Adipose tissue (tissue), 3 donors: ENCODE measurements around the gene H2BK1. TPM values are rescaled to one million over a fixed set of nuclear protein-coding genes. Genes with fewer than 3 reads are reported as not detected.

Source experiments
- H3K27ac ChIP-seq: one replicate; pipeline ENCODE4 v1.5.1; 2013; ENCODE audit warnings: low read depth, low read length
- WGBS, 3 donors: extraction: QIAGEN DNeasy Blood & Tissue Kit; methylation state at CpG; one replicate each; pipeline ENCODE4 v1.1.7; 2013; 5-methylcytosine and 5-hydroxymethylcytosine counted together
- polyA plus RNA-seq, 3 donors: library from polyadenylated mRNA; stranded (reverse); fragments of 200-250 nt; gene quantifications; one replicate each; pipeline ENCODE4 v1.2.3, GENCODE V29; 2013
- donor health status: healthy with polysubstance abuse.
- donor health status: Bipolar disorder and iron deficiency.
- donor health status: healthy.

The H2BK1 gene
- polyA plus RNA-seq, 3 donors, result not detected

GRCh38 chr7:151192002-151192539 lies 18.2 kb downstream of the H2BK1 start:
- H3K27ac ChIP-seq, result no peak overlapping the region
- 93 to 96% (median 95%) methylated on average over 23 of the region's 23 CpGs for WGBS, 3 donors

GRCh38 chr7:151191544-151191943 lies 18.7 kb downstream of the H2BK1 start:
- no peak overlapping the region for H3K27ac ChIP-seq
- WGBS, 3 donors, result 78 to 83% (median 81%) methylated on average over 12 of the region's 12 CpGs

DNA sequence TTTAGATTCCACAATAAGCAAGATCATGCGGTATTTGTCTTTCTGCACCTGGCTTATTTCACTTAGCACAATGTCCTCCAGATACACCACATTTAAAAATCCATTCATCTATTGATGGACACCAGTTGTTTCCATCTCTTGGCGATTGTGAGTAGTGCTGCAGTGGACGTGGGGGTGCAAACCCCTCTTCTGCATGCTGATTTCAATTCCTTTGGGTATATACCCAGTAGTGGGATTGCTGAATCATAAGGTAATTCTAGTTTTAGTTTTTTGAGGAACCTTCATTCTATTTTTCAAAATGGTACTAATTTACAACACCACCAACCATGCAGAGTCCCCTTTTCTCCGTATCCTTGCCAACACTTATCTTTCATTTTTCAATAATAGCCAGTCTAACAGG lies 21.2 kb downstream of the H2BK1 start:
- 50 to 86% (median 81%) methylated on average over 4 of the region's 4 CpGs for WGBS, 3 donors
- no peak overlapping the region for H3K27ac ChIP-seq

DNA sequence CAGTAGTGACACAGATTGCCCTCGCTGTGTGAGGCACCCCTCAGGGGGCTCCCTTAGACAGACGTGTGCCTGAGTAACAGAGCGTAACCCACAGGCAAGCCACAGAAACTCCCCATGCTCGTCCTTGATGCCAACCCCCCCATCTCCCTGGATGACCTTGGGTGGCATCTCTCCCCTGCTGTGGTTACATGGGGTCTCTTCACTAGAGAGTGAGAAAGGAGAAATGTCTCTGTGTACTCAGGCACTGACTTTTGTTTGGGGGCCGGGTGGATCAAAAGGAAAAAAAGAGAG lies 22.1 kb downstream of the H2BK1 start:
- H3K27ac ChIP-seq, result no peak overlapping the region
- 56 to 69% (median 61%) methylated on average over 5 of the region's 5 CpGs for WGBS, 3 donors

DNA sequence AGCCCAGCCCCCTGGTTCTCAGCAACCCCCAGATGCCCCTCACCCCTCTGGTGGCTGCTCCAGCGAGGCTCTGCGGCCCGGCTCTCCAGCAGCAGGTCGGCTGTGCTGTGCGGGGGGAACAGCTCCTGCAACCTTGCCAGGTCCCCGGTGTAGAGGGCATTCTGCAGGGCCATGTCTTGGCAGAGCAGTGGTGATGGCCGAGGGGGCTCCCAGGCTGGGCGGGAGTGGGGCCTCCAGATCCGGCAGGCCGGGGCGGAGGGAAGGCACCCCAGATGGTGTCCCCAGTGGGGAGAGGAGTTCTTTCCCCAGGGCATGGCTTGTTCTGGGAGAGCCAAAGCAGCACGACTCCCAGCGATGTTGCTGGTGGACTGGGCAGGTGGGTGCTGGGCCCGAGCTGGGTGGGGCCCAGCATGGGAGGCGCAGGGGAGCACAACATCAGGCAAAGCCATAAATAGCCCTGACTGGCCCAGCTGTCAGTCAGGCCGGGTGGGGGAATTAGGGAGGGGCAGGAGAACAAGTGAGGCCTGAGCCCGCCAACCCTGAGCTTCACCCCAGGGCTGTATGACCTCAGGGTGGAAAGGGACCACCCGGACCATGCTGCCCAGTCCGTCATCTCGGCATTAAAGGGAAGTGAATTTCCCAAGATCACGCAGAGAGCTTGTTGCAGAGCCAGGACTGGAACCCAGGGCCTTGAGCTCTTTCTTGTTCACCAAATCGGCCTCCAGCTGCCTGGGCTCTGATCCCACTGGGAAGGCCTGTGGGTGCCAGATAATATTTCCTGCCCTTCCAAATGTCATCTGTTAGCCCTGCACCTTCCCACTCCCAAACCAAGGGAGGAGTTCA lies 22.7 kb downstream of the H2BK1 start:
- no peak overlapping the region for H3K27ac ChIP-seq
- WGBS, 3 donors, result 85 to 89% (median 86%) methylated on average over 22 of the region's 22 CpGs

DNA sequence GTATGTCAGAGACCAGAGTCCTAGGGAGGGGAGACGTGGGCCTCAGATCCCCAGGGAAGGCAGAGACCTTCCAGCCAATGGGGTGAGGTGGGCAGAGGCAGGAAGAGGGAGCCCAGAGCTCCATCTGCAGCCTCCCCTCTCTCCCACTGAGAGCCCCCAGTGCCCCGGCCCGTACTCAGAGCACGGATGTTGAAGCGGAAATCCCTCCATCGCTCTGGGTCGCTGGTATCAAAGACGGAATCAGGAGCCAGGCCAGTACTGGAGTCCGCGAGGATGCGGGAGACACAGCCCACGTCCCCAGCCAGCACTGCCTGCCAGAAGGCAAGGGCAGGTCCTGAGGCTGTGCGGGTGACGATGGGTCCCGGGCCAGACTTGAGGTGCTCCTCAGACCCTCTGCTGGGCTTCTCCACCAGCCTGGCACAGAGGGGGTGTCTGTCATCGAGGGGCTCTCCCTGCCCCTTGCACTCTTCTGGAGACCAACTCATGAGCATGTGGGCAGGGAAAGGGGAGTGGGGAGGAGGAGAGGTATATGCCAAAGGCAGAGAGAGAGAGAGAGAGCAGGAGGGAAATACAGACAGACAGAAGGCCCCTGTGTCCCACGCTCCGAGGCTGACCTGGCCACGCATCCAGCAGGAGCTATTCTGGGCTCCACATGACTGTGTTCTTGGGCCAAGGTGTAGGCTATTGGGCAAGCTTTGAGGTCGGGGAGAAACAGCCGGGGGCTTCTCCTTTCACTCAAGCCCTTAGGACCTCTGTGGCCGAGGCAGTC lies 23.5 kb downstream of the H2BK1 start, which contains the start of gene ASB10:
Gene ASB10, minus strand, starts transcription at position 611 of the 769 bp plus-strand sequence. Its CDS starts 120 bp downstream, at position 491.
- H3K27ac ChIP-seq, result no peak within 1 kb of the TSS
- 68 to 74% (median 71%) methylated on average over 22 of the region's 22 CpGs for WGBS, 3 donors

- WGBS, 3 donors, result 69 to 81% (median 80%) methylated on average over 16 of the region's 16 CpGs
- H3K27ac ChIP-seq, result no peak overlapping the region
These were observed 24.3 kb downstream of the H2BK1 start for GRCh38 chr7:151185762-151186639.

- no peak overlapping the region for H3K27ac ChIP-seq
- 79 to 90% (median 87%) methylated on average over 22 of the region's 22 CpGs for WGBS, 3 donors
These were observed 29.3 kb downstream of the H2BK1 start for GRCh38 chr7:151181011-151181431.

- 67 to 74% (median 72%) methylated on average over 4 of the region's 4 CpGs for WGBS, 3 donors
- no peak overlapping the region for H3K27ac ChIP-seq
These were observed 30.3 kb downstream of the H2BK1 start for GRCh38 chr7:151179946-151180345.

GRCh38 chr7:151179287-151179860 lies 30.9 kb downstream of the H2BK1 start:
- WGBS, 3 donors, result 78 to 82% (median 78%) methylated on average over 8 of the region's 8 CpGs

DNA sequence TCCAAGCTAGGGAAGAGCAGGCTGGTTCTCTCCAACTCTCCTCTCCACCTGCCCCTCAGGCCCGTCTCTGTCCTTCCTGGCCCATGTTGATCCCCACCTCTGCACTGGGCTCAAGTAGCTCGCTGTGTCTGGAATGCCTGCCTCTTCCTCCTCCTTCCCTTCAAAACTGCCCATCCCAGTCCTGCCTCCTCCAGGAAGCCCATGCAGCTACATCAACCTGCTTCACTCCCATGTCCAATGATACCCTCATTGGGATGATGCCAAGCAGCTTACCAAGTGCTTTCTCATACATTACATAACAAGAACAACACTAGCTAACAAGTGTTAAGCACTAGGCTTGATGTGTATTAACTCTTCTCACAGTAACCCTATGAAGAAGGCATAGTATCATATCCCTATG lies 31.5 kb downstream of the H2BK1 start:
- 68 to 72% (median 71%) methylated on average over 2 of the region's 2 CpGs for WGBS, 3 donors

More at GRCh38 chr7:151179287-151179860, 30.9 kb downstream of the H2BK1 start:
- H3K27ac ChIP-seq, result no peak overlapping the region

DNA sequence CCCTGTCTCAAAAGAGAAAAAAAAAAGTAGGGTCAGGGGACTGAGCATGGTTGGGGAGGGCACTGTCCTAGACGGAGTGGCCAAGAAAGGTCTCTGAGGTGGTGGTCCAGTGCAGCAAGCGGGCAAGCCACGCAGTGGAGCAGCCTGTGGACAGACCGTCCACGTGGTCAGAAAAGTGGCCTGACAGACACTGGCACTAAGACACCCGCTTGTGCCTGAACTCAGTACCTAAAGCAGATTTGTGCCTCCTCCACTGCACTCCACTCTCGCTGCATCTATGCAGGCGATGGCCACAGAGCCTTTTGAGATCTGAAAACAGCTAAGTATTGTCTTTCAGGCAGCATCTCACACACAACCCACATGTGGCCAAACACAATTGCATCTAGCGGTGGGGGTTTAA lies 32.1 kb downstream of the H2BK1 start:
- H3K27ac ChIP-seq, result no peak overlapping the region
- WGBS, 3 donors, result 90 to 92% (median 90%) methylated on average over 9 of the region's 9 CpGs

More for the DNA sequence above, 31.5 kb downstream of the H2BK1 start:
- H3K27ac ChIP-seq, result no peak overlapping the region

DNA sequence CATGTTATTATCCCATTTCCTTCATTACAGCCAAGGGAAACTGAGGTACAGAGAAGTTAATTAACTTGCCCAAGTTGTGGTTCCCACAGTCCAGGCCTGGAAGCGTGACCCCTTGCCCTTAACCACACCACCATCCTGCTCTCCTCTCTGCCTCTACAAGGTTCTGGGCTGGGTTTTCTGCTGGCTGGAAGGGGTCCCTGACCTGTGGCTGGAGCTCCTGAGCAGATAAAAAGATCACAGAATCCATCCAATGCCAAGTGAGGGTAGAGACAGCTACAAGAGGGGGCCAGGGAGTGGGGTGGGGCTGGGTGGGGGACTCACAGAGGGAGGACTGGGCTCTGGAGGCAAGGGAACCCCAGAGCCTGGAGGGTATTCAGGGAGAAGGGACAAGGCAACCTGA lies 33.0 kb downstream of the H2BK1 start:
- H3K27ac ChIP-seq, result no peak overlapping the region
- 76 to 97% (median 96%) methylated on average over 1 of the region's 1 CpG for WGBS, 3 donors

DNA sequence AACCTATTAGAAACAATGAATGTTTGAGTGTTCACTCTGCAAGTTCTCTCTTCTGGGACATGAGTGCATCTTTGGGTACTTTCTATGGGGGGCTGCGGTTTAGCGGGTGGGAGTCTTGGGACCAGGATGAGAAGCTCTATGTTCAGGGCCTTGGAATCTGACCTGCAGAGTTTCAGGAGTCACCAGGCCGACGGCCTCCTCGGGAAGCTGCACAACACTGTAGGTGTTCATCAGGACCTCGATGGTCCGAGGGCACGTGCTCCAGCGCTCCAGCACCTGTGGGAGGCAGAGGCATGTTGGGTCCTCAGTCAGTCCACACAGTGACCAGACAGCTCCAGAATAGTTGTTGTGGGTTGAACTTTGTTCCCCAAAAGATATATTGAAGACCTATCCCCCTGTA lies 33.9 kb downstream of the H2BK1 start:
- WGBS, 3 donors, result 84 to 92% (median 90%) methylated on average over 9 of the region's 9 CpGs
- H3K27ac ChIP-seq, result no peak overlapping the region

GRCh38 chr7:151175793-151176311 lies 34.4 kb downstream of the H2BK1 start:
- 53 to 81% (median 75%) methylated on average over 23 of the region's 23 CpGs for WGBS, 3 donors
- H3K27ac ChIP-seq, result no peak overlapping the region

DNA sequence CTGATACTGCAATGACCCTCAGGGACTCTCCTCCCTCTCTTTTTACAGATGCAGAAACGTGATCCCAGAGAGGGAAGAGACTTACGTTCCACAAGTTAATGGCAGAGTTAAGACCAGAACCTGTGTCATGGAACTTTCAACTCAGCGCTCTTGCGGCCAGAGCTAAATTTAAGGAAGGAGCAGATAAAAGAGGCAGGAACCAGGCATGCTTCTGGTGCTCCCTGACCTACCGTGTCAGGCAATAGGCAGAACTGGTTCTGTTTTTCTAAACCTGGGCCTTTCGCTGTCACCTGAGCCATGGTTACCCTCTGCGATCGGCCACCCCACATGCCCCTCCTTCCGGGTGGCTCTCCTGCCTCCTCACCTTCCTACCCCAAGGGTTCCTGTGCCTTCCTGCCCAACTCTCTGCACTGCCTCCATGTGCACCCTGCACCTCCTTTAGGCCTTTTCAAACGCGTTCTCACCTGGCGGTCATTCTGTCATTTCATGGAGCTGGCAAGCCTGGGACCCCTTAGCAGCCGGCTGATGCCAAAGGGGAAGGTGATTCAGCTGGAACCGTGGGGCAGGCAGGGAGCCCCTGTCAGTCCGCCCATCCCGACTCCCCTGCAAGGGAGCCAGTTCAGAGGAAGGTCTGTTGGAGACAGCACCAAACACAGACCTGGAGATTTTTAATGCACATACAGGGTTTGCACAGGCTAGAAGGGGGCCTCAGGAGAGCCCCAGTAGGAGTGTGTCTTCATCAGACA lies 35.1 kb downstream of the H2BK1 start:
- WGBS, 3 donors, result 75% methylated on average over 16 of the region's 16 CpGs
- H3K27ac ChIP-seq, result no peak overlapping the region
